Mesothelial cell of epicardium (in vitro differentiated cells): ENCODE data around the gene SELENOH. TPM values are rescaled to one million over a fixed set of nuclear protein-coding genes. Genes with fewer than 3 reads are reported as not detected.

Experiments
- DNase-seq, 2 experiments: peaks; one replicate each; pipeline ENCODE4 v3.0.0; 2021; ENCODE audit warnings: low spot score in 2 of 2; ENCODE audit not compliant: unreplicated experiment in 2 of 2
- H3K27ac Mint-ChIP-seq: 2 replicates; pipeline ENCODE4 v1.8.0; 2021; ENCODE audit warnings: mixed read lengths
- H3K27me3 Mint-ChIP-seq: 2 replicates; pipeline ENCODE4 v1.8.0; 2021; ENCODE audit warnings: low read depth, mixed read lengths
- H3K36me3 Mint-ChIP-seq: 2 replicates; pipeline ENCODE4 v1.8.0; 2021; ENCODE audit warnings: mixed read lengths
- H3K4me1 Mint-ChIP-seq: 2 replicates; pipeline ENCODE4 v1.8.0; 2021; ENCODE audit warnings: mixed read lengths
- H3K4me3 Mint-ChIP-seq: 2 replicates; pipeline ENCODE4 v1.8.0; 2021; ENCODE audit warnings: mild to moderate bottlenecking, moderate library complexity, mixed read lengths
- H3K9me3 Mint-ChIP-seq: 2 replicates; pipeline ENCODE4 v1.8.0; 2021; ENCODE audit warnings: mixed read lengths
- total RNA-seq: library from RNA; stranded (reverse); gene quantifications from 3 replicates; pipeline ENCODE4 v1.2.1, GENCODE V29; 2021
- TF ChIP-seq, protein P1 (sequence below): fragments of 200-600 bp; sonication (generic); IDR thresholded peaks from one replicate; pipeline ENCODE4 v1.5.0; 2021; ENCODE audit warnings: antibody characterized with exemption; ENCODE audit not compliant: unreplicated experiment

Gene SELENOH
- total RNA-seq, 1 donor from 2014 or later: 152 TPM

DNA sequence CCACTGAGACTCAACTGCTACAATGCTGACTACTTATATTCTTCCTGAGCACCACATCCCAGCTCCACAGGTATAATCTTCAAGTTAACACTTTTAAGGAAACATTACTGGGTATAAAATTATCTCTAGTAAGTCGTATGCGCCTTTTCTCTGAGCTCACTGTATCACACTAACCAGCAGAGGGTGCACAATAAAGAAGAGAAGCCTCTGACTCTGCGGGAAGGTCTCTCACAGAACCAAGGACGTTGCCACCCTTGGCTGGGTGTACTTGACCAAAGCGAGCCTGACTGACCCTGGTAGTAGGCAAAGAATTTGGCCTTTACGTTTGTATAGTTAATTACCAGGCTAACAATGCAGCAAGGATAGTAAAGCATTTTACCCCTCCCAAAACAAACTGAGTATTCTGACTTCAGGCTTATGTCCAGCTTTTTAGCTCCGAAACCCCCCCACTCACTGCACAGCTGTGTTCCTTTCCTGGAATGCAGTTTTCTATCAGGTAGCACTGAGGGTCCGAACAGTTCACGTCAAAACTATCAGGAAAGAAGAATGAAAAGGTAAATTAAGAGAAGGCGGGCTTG, 10.5 kb downstream of the SELENOH start, which contains the start of gene BTBD18:
Gene BTBD18 (minus strand): TSS at position 144 of the 578 bp plus-strand sequence. CDS start 631 bp downstream, outside the sequence.
- TF ChIP-seq, protein P1, sequence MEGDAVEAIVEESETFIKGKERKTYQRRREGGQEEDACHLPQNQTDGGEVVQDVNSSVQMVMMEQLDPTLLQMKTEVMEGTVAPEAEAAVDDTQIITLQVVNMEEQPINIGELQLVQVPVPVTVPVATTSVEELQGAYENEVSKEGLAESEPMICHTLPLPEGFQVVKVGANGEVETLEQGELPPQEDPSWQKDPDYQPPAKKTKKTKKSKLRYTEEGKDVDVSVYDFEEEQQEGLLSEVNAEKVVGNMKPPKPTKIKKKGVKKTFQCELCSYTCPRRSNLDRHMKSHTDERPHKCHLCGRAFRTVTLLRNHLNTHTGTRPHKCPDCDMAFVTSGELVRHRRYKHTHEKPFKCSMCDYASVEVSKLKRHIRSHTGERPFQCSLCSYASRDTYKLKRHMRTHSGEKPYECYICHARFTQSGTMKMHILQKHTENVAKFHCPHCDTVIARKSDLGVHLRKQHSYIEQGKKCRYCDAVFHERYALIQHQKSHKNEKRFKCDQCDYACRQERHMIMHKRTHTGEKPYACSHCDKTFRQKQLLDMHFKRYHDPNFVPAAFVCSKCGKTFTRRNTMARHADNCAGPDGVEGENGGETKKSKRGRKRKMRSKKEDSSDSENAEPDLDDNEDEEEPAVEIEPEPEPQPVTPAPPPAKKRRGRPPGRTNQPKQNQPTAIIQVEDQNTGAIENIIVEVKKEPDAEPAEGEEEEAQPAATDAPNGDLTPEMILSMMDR: no peak
- DNase-seq: no peak
- H3K27me3 Mint-ChIP-seq: no peaks in the 10 kb centered on the region
- H3K36me3 Mint-ChIP-seq: peaks cover 7% of the 10 kb centered on the region
- no peaks in the 10 kb centered on the region for H3K9me3 Mint-ChIP-seq
- H3K4me1 Mint-ChIP-seq: no peaks in the 10 kb centered on the region
- no peak within 1 kb of the TSS for H3K27ac Mint-ChIP-seq
- no peak within 1 kb of the TSS for H3K4me3 Mint-ChIP-seq

DNA sequence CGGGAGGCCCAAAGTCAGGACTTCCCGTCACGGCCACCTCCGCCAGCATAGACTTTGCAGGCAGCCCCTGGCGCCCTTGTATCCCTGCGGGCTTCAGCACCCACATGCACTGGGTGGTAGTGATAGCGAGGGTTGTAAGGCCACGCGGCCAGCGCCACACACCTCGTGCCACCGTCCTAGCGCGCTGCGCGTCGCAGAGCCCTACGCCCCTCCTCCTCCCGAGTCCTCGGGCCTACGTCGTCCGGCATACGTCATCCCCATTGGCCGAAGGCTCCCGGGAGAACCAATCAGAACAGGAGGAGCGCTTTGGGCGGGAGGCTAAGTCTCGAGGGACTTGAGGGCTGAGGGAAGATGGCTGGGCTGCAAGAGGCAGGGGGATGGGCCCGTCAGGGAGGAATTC, 11.7 kb downstream of the SELENOH start:
- TF ChIP-seq, protein P1: no peak
- no peak overlapping the region for H3K27ac Mint-ChIP-seq

DNA sequence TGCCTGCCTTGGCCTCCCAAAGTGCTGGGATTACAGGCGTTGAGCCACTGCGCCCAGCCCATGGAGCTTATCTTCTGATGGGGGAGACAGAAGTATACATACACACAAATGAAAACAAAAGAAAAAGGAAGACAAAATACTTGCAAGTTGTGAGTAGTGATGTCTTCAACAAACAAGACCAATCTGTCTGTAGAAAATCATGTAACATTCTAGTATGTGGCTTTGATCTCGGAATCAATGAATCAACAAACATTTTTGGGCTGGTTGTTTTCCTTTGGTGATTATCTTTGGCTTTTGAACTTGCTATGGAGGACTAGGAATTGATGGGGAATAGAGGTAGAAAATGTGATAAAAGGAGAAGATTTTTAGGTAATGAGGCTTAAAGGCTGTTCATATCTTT, 16.9 kb downstream of the SELENOH start:
- Mint-ChIP-seq H3K4me3 (no peak overlapping the region), H3K36me3 (no peaks in the 10 kb centered on the region), H3K27me3 (no peaks in the 10 kb centered on the region), H3K27ac (no peak overlapping the region), H3K4me1 (peaks cover 3% of the 10 kb centered on the region), H3K9me3 (no peaks in the 10 kb centered on the region)
- TF ChIP-seq, protein P1: no peak
- DNase-seq: no peak

More for the DNA sequence above, 11.7 kb downstream of the SELENOH start:
- H3K4me3 Mint-ChIP-seq: no peak overlapping the region
- H3K9me3 Mint-ChIP-seq: no peaks in the 10 kb centered on the region
- H3K4me1 Mint-ChIP-seq: no peaks in the 10 kb centered on the region
- no peak for DNase-seq
- peaks cover 2% of the 10 kb centered on the region for H3K36me3 Mint-ChIP-seq
- H3K27me3 Mint-ChIP-seq: no peaks in the 10 kb centered on the region

DNA sequence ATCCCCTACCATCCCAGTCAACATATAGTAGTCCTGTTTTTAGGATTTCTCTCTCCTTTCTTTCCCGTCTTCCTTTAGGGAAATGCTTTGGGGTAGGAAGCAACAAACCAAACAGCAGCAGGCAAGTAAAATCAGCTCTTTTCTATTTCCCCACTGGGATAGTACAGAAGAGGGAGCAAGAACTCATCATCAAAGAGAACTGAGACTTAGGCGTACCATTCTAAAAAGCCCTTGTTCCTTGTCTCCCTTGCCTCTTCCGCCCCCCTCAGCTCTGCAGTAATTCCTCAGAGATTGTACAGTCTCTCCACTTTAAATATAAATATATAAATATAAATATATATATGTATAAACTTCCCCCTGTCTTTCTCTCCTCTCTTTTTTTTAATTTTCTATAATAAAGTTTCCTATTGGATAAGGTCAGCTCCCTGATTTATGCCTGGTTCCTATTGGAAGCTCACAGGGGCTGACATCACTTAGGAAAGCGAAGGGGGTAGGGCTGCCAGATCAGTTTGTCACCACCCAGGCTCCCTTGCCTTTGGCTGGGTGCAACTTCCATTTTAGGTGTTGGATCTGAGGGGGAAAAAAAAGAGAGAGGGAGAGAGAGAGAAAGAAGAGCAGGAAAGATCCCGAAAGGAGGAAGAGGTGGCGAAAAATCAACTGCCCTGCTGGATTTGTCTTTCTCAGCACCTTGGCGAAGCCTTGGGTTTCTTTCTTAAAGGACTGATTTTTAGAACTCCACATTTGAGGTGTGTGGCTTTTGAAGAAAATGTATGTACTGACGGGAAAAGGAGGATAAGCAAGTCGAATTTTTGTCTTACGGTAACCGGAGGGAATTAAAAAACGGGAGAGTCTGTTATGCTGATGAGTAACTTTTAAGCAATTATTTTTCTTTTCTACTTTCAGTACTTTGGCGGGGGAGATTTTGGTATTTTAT, 20.3 kb downstream of the SELENOH start, which contains the start of gene CTNND1:
Gene CTNND1 (plus strand): TSS at position 502 of the 934 bp plus-strand sequence. CDS start 29,677 bp downstream, outside the sequence.
- DNase-seq: peak; percentile 53 to 75
- Mint-ChIP-seq H3K27me3 (no peaks in the 10 kb centered on the region), H3K4me1 (peaks cover 30% of the 10 kb centered on the region), H3K4me3 (peak within 1 kb of the TSS; percentile 90), H3K9me3 (no peaks in the 10 kb centered on the region), H3K36me3 (peaks cover 2% of the 10 kb centered on the region), H3K27ac (peak within 1 kb of the TSS; percentile 100)
- TF ChIP-seq, protein P1: no peak

DNA sequence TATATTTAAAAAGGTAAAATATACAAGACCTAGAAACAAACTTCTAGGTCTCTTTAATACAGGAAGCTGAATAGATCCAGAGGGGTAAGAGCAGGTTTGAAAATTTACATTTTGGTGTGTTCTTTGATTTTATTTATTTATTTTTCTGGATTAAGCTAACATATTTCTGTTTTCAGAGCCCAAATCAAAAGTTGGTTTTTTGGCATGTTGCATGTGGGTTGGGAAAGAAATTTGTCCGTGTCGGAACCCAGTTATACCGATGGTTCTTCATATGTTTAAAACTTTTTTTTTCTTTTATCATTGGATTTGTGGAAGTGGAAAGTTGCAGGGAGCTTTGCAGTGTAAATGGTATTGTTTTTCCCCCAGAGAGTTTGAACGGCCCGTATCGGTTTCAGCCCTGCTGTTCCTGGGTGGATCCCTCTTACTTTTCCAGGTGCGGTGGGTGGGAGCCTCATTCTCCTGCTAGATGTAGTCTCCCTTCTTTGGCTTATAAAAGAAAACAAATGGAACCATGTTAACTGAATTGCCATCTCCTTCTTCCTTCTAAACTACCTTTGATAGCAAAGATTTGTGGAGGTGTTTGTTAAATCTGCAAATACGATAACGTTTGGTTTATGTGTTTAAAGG, 21.1 kb downstream of the SELENOH start:
- peaks cover 31% of the 10 kb centered on the region for H3K4me1 Mint-ChIP-seq
- no peaks in the 10 kb centered on the region for H3K9me3 Mint-ChIP-seq
- H3K4me3 Mint-ChIP-seq: peak overlapping the region; percentile 90
- DNase-seq: no peak
- TF ChIP-seq, protein P1: no peak
- H3K27me3 Mint-ChIP-seq: no peaks in the 10 kb centered on the region
- peak overlapping the region; percentile 100 for H3K27ac Mint-ChIP-seq
- peaks cover 8% of the 10 kb centered on the region for H3K36me3 Mint-ChIP-seq
